Activated CD4-positive, alpha-beta T cell treated with anti-CD3 and anti-CD28 coated beads, Interleukin-2, amount 10 ng/mL, durations not matched to agents 7 days and 5 days (primary cell): ENCODE results near the gene TSPAN3. TPM values are rescaled to one million over a fixed set of nuclear protein-coding genes. Genes with fewer than 3 reads are reported as not detected.

ENCODE experiments used
- CTCF ChIA-PET: fragments of 350-600 bp; sonication (Branson Sonifier 250); formaldehyde crosslinking; loops from one replicate; lab custom pipeline; 2021; ENCODE audit warnings: antibody characterized with exemption; lab: Charles Lee
- POLR2A ChIA-PET: fragments of 350-600 bp; sonication (Branson Sonifier 250); formaldehyde crosslinking; loops from one replicate; lab custom pipeline; 2021; ENCODE audit warnings: antibody characterized with exemption; lab: Charles Lee
- DNase-seq: peaks from one replicate; pipeline ENCODE4 v3.0.0-alpha.2; 2020
- H3K27ac Mint-ChIP-seq: one replicate; pipeline ENCODE4 v1.8.0; 2021; ENCODE audit warnings: mild to moderate bottlenecking, moderate library complexity, mixed read lengths
- H3K27me3 Mint-ChIP-seq: one replicate; pipeline ENCODE4 v1.8.0; 2021; ENCODE audit warnings: mixed read lengths
- H3K36me3 Mint-ChIP-seq: one replicate; pipeline ENCODE4 v1.8.0; 2021; ENCODE audit warnings: low read depth, mixed read lengths
- H3K4me1 Mint-ChIP-seq: one replicate; pipeline ENCODE4 v1.8.0; 2021; ENCODE audit warnings: mixed read lengths
- H3K4me3 Mint-ChIP-seq: one replicate; pipeline ENCODE4 v1.8.0; 2021; ENCODE audit warnings: mild to moderate bottlenecking, moderate library complexity, mixed read lengths
- H3K9me3 Mint-ChIP-seq: one replicate; pipeline ENCODE4 v1.8.0; 2021; ENCODE audit warnings: mixed read lengths
- total RNA-seq, 2 experiments: library from RNA; stranded (reverse); gene quantifications; one replicate each; pipeline ENCODE4 v1.2.3, GENCODE V29; 2021

TSPAN3 gene
- total RNA-seq, 2 experiments from 2014 or later = 14.5 to 16.7 TPM

- H3K9me3 Mint-ChIP-seq = peaks cover 3% of the 10 kb centered on the region
- ChIA-PET CTCF (interaction anchor here (1.5 to 2.1 kb wide), 2 partner anchors 12 to 13 kb away, joined by 4 to 5 read pairs; no protein-coding TSS in a partner anchor), POLR2A (no interaction called here)
- peak overlapping the region; percentile 20 for H3K27ac Mint-ChIP-seq
- no peaks in the 10 kb centered on the region for H3K27me3 Mint-ChIP-seq
- DNase-seq = no peak
- no peak overlapping the region for H3K4me3 Mint-ChIP-seq
- H3K36me3 Mint-ChIP-seq = peaks cover 56% of the 10 kb centered on the region
- no peaks in the 10 kb centered on the region for H3K4me1 Mint-ChIP-seq
These were observed 26.5 kb downstream of the TSPAN3 start for GRCh38 chr15:77044228-77045042.

- peak overlapping the region; percentile 26 for H3K27ac Mint-ChIP-seq
- peaks cover 65% of the 10 kb centered on the region for H3K36me3 Mint-ChIP-seq
- POLR2A ChIA-PET = no interaction called here
These were observed 27.7 kb downstream of the TSPAN3 start for GRCh38 chr15:77042955-77043920.

GRCh38 chr15:77042245-77042919 lies 28.5 kb downstream of the TSPAN3 start:
- H3K27me3 Mint-ChIP-seq = no peaks in the 10 kb centered on the region
- no peak overlapping the region for H3K4me3 Mint-ChIP-seq
- CTCF ChIA-PET = no interaction called here
- peaks cover 7% of the 10 kb centered on the region for H3K9me3 Mint-ChIP-seq
- POLR2A ChIA-PET = interaction anchor here (0.6 to 0.7 kb wide), 2 partner anchors 16 to 35 kb away, joined by 3 to 5 read pairs; no protein-coding TSS in a partner anchor
- H3K36me3 Mint-ChIP-seq = peaks cover 70% of the 10 kb centered on the region
- peaks cover 7% of the 10 kb centered on the region for H3K4me1 Mint-ChIP-seq
- H3K27ac Mint-ChIP-seq = peak overlapping the region; percentile 58
- DNase-seq = no peak

More at GRCh38 chr15:77042955-77043920, 27.7 kb downstream of the TSPAN3 start:
- DNase-seq = no peak
- CTCF ChIA-PET = no interaction called here
- Mint-ChIP-seq H3K27me3 (no peaks in the 10 kb centered on the region), H3K9me3 (peaks cover 7% of the 10 kb centered on the region), H3K4me1 (peaks cover 5% of the 10 kb centered on the region), H3K4me3 (no peak overlapping the region)

- POLR2A ChIA-PET = no interaction called here
- Mint-ChIP-seq H3K27me3 (no peaks in the 10 kb centered on the region), H3K4me1 (peaks cover 7% of the 10 kb centered on the region), H3K36me3 (peaks cover 73% of the 10 kb centered on the region), H3K27ac (no peak overlapping the region), H3K4me3 (no peak overlapping the region), H3K9me3 (peaks cover 9% of the 10 kb centered on the region)
- no peak for DNase-seq
- CTCF ChIA-PET = interaction anchor here (1.1 kb wide), 1 partner anchor 18 kb away, joined by 4 read pairs; no protein-coding TSS in a partner anchor
These were observed 30.2 kb downstream of the TSPAN3 start for GRCh38 chr15:77040673-77041072.

- CTCF ChIA-PET = no interaction called here
- DNase-seq = no peak
- POLR2A ChIA-PET = no interaction called here
- Mint-ChIP-seq H3K27me3 (no peaks in the 10 kb centered on the region), H3K4me3 (no peak overlapping the region), H3K9me3 (peaks cover 9% of the 10 kb centered on the region), H3K27ac (peak overlapping the region; percentile 57), H3K36me3 (peaks cover 73% of the 10 kb centered on the region), H3K4me1 (peaks cover 7% of the 10 kb centered on the region)
These were observed 31.1 kb downstream of the TSPAN3 start for GRCh38 chr15:77039848-77040247.

GRCh38 chr15:77039217-77039533 lies 31.7 kb downstream of the TSPAN3 start:
- no peak overlapping the region for H3K27ac Mint-ChIP-seq
- H3K36me3 Mint-ChIP-seq = peaks cover 76% of the 10 kb centered on the region
- H3K4me3 Mint-ChIP-seq = no peak overlapping the region
- CTCF ChIA-PET = no interaction called here
- H3K27me3 Mint-ChIP-seq = no peaks in the 10 kb centered on the region
- no peak for DNase-seq
- POLR2A ChIA-PET = no interaction called here
- H3K9me3 Mint-ChIP-seq = peaks cover 9% of the 10 kb centered on the region
- peaks cover 7% of the 10 kb centered on the region for H3K4me1 Mint-ChIP-seq

- no peak overlapping the region for H3K4me3 Mint-ChIP-seq
- H3K9me3 Mint-ChIP-seq = peaks cover 9% of the 10 kb centered on the region
- peaks cover 76% of the 10 kb centered on the region for H3K36me3 Mint-ChIP-seq
- peak overlapping the region; percentile 76 for H3K27ac Mint-ChIP-seq
- CTCF ChIA-PET = no interaction called here
- DNase-seq = no peak
- H3K4me1 Mint-ChIP-seq = peaks cover 7% of the 10 kb centered on the region
- POLR2A ChIA-PET = no interaction called here
- H3K27me3 Mint-ChIP-seq = no peaks in the 10 kb centered on the region
These were observed 32.3 kb downstream of the TSPAN3 start for GRCh38 chr15:77038312-77039216.

GRCh38 chr15:77037388-77038209 lies 33.3 kb downstream of the TSPAN3 start:
- Mint-ChIP-seq H3K4me3 (peak overlapping the region; percentile 16), H3K4me1 (peaks cover 7% of the 10 kb centered on the region), H3K27me3 (no peaks in the 10 kb centered on the region), H3K27ac (peak overlapping the region; percentile 72), H3K36me3 (peaks cover 80% of the 10 kb centered on the region), H3K9me3 (peaks cover 9% of the 10 kb centered on the region)
- POLR2A ChIA-PET = no interaction called here
- CTCF ChIA-PET = no interaction called here
- DNase-seq = no peak

- Mint-ChIP-seq H3K36me3 (peaks cover 79% of the 10 kb centered on the region), H3K27me3 (no peaks in the 10 kb centered on the region), H3K9me3 (peaks cover 9% of the 10 kb centered on the region), H3K4me1 (peaks cover 7% of the 10 kb centered on the region), H3K4me3 (peak overlapping the region; percentile 16), H3K27ac (peak overlapping the region; percentile 72)
- CTCF ChIA-PET = interaction anchor here (1.0 to 2.4 kb wide), 2 partner anchors 17 to 63 kb away, joined by 3 to 7 read pairs; no protein-coding TSS in a partner anchor
- DNase-seq = no peak
- POLR2A ChIA-PET = no interaction called here
These were observed 34.1 kb downstream of the TSPAN3 start for GRCh38 chr15:77036537-77037387.

GRCh38 chr15:77035999-77036471 lies 34.9 kb downstream of the TSPAN3 start:
- peak overlapping the region; percentile 64 for H3K27ac Mint-ChIP-seq
- H3K27me3 Mint-ChIP-seq = no peaks in the 10 kb centered on the region
- H3K4me1 Mint-ChIP-seq = peaks cover 10% of the 10 kb centered on the region
- peaks cover 9% of the 10 kb centered on the region for H3K9me3 Mint-ChIP-seq
- H3K36me3 Mint-ChIP-seq = peaks cover 84% of the 10 kb centered on the region
- H3K4me3 Mint-ChIP-seq = no peak overlapping the region
- DNase-seq = no peak
- ChIA-PET CTCF (interaction anchor here (0.8 to 2.4 kb wide), 3 partner anchors 15 to 62 kb away, joined by 3 to 7 read pairs (median 4); no protein-coding TSS in a partner anchor), POLR2A (no interaction called here)
